Globus pallidus (tissue), 1 donor: ENCODE data around the gene EIPR1.
"Not testable (repeated sequence)": the region's sequence is repeated elsewhere in the genome, so short reads cannot be mapped to it uniquely, and the experiment has no call there.

Source experiments
- DNase-seq: peaks from one replicate; pipeline ENCODE4 v3.0.0-alpha.2; 2015; ENCODE audit warnings: low spot score

The EIPR1 gene

GRCh38 chr2:3192920-3193319, 184.7 kb downstream of the EIPR1 start:
- DNase-seq, result no peak

GRCh38 chr2:3192281-3192818, 185.3 kb downstream of the EIPR1 start:
- DNase-seq, result no peak

GRCh38 chr2:3189961-3190360, 187.7 kb downstream of the EIPR1 start:
- no peak for DNase-seq

- peak; percentile 80 for DNase-seq
Observed at GRCh38 chr2:3189076-3189591, 188.5 kb downstream of the EIPR1 start.

GRCh38 chr2:3188405-3188946, 189.1 kb downstream of the EIPR1 start:
- DNase-seq, result no peak

- no peak for DNase-seq
Observed at GRCh38 chr2:3187467-3187866, 190.2 kb downstream of the EIPR1 start.

GRCh38 chr2:3186766-3187165, 190.9 kb downstream of the EIPR1 start:
- DNase-seq, result no peak

GRCh38 chr2:3185910-3186309, 191.7 kb downstream of the EIPR1 start:
- DNase-seq, result no peak

- no peak for DNase-seq
Observed at GRCh38 chr2:3185256-3185655, 192.4 kb downstream of the EIPR1 start.

- DNase-seq, result no peak
Observed at GRCh38 chr2:3184167-3184566, 193.5 kb downstream of the EIPR1 start.

GRCh38 chr2:3183766-3184165, 193.9 kb downstream of the EIPR1 start:
- no peak for DNase-seq

GRCh38 chr2:3182848-3183247, 194.8 kb downstream of the EIPR1 start:
- no peak for DNase-seq

GRCh38 chr2:3181416-3182010, 196.1 kb downstream of the EIPR1 start:
- no peak for DNase-seq

- DNase-seq, result not testable (repeated sequence)
Observed at GRCh38 chr2:3180909-3181221, 196.8 kb downstream of the EIPR1 start.

GRCh38 chr2:3180082-3180908, 197.3 kb downstream of the EIPR1 start:
- no peak for DNase-seq

- no peak for DNase-seq
Observed at GRCh38 chr2:3179626-3180025, 198.0 kb downstream of the EIPR1 start.

- no peak for DNase-seq
Observed at GRCh38 chr2:3179208-3179607, 198.4 kb downstream of the EIPR1 start.

- no peak for DNase-seq
Observed at GRCh38 chr2:3178578-3179031, 199.0 kb downstream of the EIPR1 start.

GRCh38 chr2:3177891-3178577, 199.6 kb downstream of the EIPR1 start:
- DNase-seq, result no peak

- DNase-seq, result no peak
Observed at GRCh38 chr2:3176869-3177255, 200.8 kb downstream of the EIPR1 start.

GRCh38 chr2:3176071-3176868, 201.3 kb downstream of the EIPR1 start:
- no peak for DNase-seq

- no peak for DNase-seq
Observed at GRCh38 chr2:3175568-3175955, 202.1 kb downstream of the EIPR1 start.
